ENCODE data around the gene LAG3. TPM values are rescaled to one million over a fixed set of nuclear protein-coding genes. Genes with fewer than 3 reads are reported as not detected.
A peak's percentile ranks its signal among the peaks of the same experiment; 100 is the strongest.

LAG3 gene
- polyA plus RNA-seq (2012; ENCODE audit: insufficient read length, low read depth): 0.40 TPM

- 0 out of 2 replicates have a peak, but pooled peaks have one; percentile 3 for TF ChIP-seq POLR2AphosphoS5 (IDR thresholded peaks at IDR 0.05; ENCODE audit: low read depth, low read length)
- no peak for TF ChIP-seq FOXP2 (optimal IDR thresholded peaks at IDR 0.05; ENCODE audit: borderline replicate concordance, extremely low read depth, extremely low read length, insufficient read depth)
Observed at GRCh38 chr12:6772331-6772695, at the start of gene LAG3. Gene LAG3 (plus strand): TSS chr12:6772520. CDS start chr12:6772853, 333 bp downstream.

GRCh38 chr12:6722863-6723262 lies 49.5 kb upstream of the LAG3 start:
- no peak for TF ChIP-seq REST (IDR thresholded peaks at IDR 0.05; ENCODE audit: insufficient read depth in 1 of 2, low read depth in 2 of 2, low read length in 2 of 2)
- TF ChIP-seq TAF1 (IDR thresholded peaks at IDR 0.05; ENCODE audit: borderline replicate concordance, insufficient read depth, low read length): no peak

GRCh38 chr12:6723607-6724408 lies 48.5 kb upstream of the LAG3 start, which contains the start of gene COPS7A:
Gene COPS7A (plus strand): TSS chr12:6724046. CDS start chr12:6724657, 611 bp downstream.
- TF ChIP-seq SIN3A (IDR thresholded peaks at IDR 0.05; ENCODE audit: borderline replicate concordance, insufficient read depth, low read length): peak; percentile 85; the same call in 1 of the 2 replicates
- peak; percentile 69; the same call in 1 of the 2 replicates for TF ChIP-seq POLR2AphosphoS5 (IDR thresholded peaks at IDR 0.05; ENCODE audit: low read depth, low read length)
- TF ChIP-seq FOXP2 (optimal IDR thresholded peaks at IDR 0.05; ENCODE audit: borderline replicate concordance, extremely low read depth, extremely low read length, insufficient read depth): peak; percentile 79
- TF ChIP-seq TAF1 (IDR thresholded peaks at IDR 0.05; ENCODE audit: borderline replicate concordance, insufficient read depth, low read length): peak; percentile 67; the same call in 1 of the 2 replicates
- TF ChIP-seq REST (IDR thresholded peaks at IDR 0.05; ENCODE audit: insufficient read depth in 1 of 2, low read depth in 2 of 2, low read length in 2 of 2): peak in 1 of 2 experiments; percentile 45; a peak in 2 of 4 replicates

- TF ChIP-seq TAF1 (IDR thresholded peaks at IDR 0.05; ENCODE audit: borderline replicate concordance, insufficient read depth, low read length) (no peak), FOXP2 (optimal IDR thresholded peaks at IDR 0.05; ENCODE audit: borderline replicate concordance, extremely low read depth, extremely low read length, insufficient read depth) (no peak), SIN3A (IDR thresholded peaks at IDR 0.05; ENCODE audit: borderline replicate concordance, insufficient read depth, low read length) (no peak), REST (IDR thresholded peaks at IDR 0.05; ENCODE audit: insufficient read depth in 1 of 2, low read depth in 2 of 2, low read length in 2 of 2) (no peak), POLR2AphosphoS5 (IDR thresholded peaks at IDR 0.05; ENCODE audit: low read depth, low read length) (0 out of 2 replicates have a peak, but pooled peaks have one; percentile 5)
Observed at GRCh38 chr12:6724409-6724797, 47.9 kb upstream of the LAG3 start.

- no peak for TF ChIP-seq POLR2AphosphoS5 (IDR thresholded peaks at IDR 0.05; ENCODE audit: low read depth, low read length)
- TF ChIP-seq SIN3A (IDR thresholded peaks at IDR 0.05; ENCODE audit: borderline replicate concordance, insufficient read depth, low read length): no peak
- no peak for TF ChIP-seq TAF1 (IDR thresholded peaks at IDR 0.05; ENCODE audit: borderline replicate concordance, insufficient read depth, low read length)
Observed at GRCh38 chr12:6725350-6725749, 47.0 kb upstream of the LAG3 start.

GRCh38 chr12:6729186-6729585 lies 43.1 kb upstream of the LAG3 start:
- TF ChIP-seq SIN3A (IDR thresholded peaks at IDR 0.05; ENCODE audit: borderline replicate concordance, insufficient read depth, low read length) (no peak), POLR2AphosphoS5 (IDR thresholded peaks at IDR 0.05; ENCODE audit: low read depth, low read length) (no peak), TAF1 (IDR thresholded peaks at IDR 0.05; ENCODE audit: borderline replicate concordance, insufficient read depth, low read length) (no peak), FOXP2 (optimal IDR thresholded peaks at IDR 0.05; ENCODE audit: borderline replicate concordance, extremely low read depth, extremely low read length, insufficient read depth) (no peak), REST (IDR thresholded peaks at IDR 0.05; ENCODE audit: insufficient read depth in 1 of 2, low read depth in 2 of 2, low read length in 2 of 2) (no peak)
